GM12864 (cell line): ENCODE measurements around the gene VASP.
A peak's percentile ranks its signal among the peaks of the same experiment; 100 is the strongest.

Experiments used
- DNase-seq: peaks from one replicate; pipeline ENCODE4 v3.0.0-alpha.2; 2011; ENCODE audit warnings: low read depth
- H3K4me3 ChIP-seq: 2 replicates; pipeline ENCODE4 v1.5.1; 2011; ENCODE audit warnings: mild to moderate bottlenecking, low read depth, low read length, control low read depth
- CTCF ChIP-seq: IDR thresholded peaks from 2 replicates; pipeline ENCODE4 v1.5.1; 2011; ENCODE audit warnings: low read depth, mild to moderate bottlenecking, moderate library complexity, low read length, control low read depth, inconsistent platforms; ENCODE audit errors: missing control alignments

The VASP gene

GRCh38 chr19:45506989-45507871, at the start of gene VASP:
TSS of gene VASP (plus strand) at chr19:45507479. CDS start at chr19:45507772, 293 bp downstream.
- peak; percentile 80 for DNase-seq
- TF ChIP-seq CTCF = no peak
- peak within 1 kb of the TSS; percentile 94 for H3K4me3 ChIP-seq

- H3K4me3 ChIP-seq = no peak overlapping the region
- TF ChIP-seq CTCF = no peak
- DNase-seq = no peak
Observed at GRCh38 chr19:45457776-45458175, 49.5 kb upstream of the VASP start.

GRCh38 chr19:45460807-45461347, 46.4 kb upstream of the VASP start:
- TF ChIP-seq CTCF = no peak
- DNase-seq = no peak
- H3K4me3 ChIP-seq = no peak overlapping the region

GRCh38 chr19:45462174-45462573, 45.1 kb upstream of the VASP start:
- no peak for DNase-seq
- no peak overlapping the region for H3K4me3 ChIP-seq
- TF ChIP-seq CTCF = no peak

GRCh38 chr19:45463241-45463640, 44.0 kb upstream of the VASP start:
- DNase-seq = no peak
- H3K4me3 ChIP-seq = no peak overlapping the region
- no peak for TF ChIP-seq CTCF

GRCh38 chr19:45464274-45464673, 43.0 kb upstream of the VASP start:
- no peak for TF ChIP-seq CTCF
- DNase-seq = no peak

More at GRCh38 chr19:45464274-45464673, 43.0 kb upstream of the VASP start:
- H3K4me3 ChIP-seq = no peak overlapping the region
